Fibroblast of the conjunctiva (primary cell): ENCODE measurements around the gene EML2.
A peak's percentile ranks its signal among the peaks of the same experiment; 100 is the strongest.

Experiments used
- DNase-seq: peaks from one replicate; pipeline ENCODE4 v3.0.0-alpha.2; 2010; ENCODE audit warnings: low read depth

EML2 gene

GRCh38 chr19:45587873-45588272 lies 51.3 kb downstream of the EML2 start:
- no peak for DNase-seq

GRCh38 chr19:45585158-45585577 lies 54.0 kb downstream of the EML2 start:
- DNase-seq = no peak

GRCh38 chr19:45584332-45585157 lies 54.7 kb downstream of the EML2 start, which contains the start of gene OPA3:
Gene OPA3 (minus strand): TSS chr19:45584802. CDS start chr19:45584764, 38 bp downstream.
- peak; percentile 100 for DNase-seq

DNA sequence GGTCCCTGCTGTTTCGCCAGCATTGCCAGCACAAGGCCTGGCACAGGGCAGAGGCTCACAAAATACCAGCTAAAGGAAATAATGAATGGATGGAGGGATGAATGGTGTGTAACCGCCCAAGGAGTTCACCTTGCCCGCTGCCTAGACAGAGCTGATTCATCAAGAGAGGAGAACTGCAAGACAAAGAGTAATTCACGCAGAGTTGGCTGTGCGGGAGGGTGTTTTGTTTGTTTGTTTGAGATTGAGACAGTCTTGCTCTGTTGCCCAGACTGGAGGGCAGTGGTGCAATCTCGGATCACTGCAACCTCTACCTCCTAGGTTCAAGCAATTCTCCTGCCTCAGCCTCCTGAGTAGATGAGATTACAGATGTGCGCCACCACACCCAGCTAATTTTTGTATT lies 57.6 kb downstream of the EML2 start:
- no peak for DNase-seq

DNA sequence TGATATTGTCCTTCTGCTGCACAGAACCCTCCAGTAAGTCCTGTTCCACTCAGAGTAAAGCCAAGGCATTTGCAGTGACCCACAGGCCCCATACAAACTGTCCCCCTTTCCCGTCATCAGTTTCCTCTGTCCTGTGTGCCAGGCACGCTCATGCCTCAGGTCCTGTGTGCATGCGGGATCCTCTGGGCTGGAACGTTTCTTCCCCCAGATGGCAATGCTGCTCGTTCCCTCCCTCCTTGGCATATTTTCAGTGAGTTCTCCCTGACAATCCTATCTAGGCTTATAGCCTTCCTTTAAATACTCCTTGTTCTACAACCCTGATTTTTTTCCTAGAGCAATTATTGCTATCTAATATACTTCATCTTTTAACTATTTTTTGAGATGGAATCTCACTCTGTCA lies 60.3 kb downstream of the EML2 start:
- no peak for DNase-seq

DNA sequence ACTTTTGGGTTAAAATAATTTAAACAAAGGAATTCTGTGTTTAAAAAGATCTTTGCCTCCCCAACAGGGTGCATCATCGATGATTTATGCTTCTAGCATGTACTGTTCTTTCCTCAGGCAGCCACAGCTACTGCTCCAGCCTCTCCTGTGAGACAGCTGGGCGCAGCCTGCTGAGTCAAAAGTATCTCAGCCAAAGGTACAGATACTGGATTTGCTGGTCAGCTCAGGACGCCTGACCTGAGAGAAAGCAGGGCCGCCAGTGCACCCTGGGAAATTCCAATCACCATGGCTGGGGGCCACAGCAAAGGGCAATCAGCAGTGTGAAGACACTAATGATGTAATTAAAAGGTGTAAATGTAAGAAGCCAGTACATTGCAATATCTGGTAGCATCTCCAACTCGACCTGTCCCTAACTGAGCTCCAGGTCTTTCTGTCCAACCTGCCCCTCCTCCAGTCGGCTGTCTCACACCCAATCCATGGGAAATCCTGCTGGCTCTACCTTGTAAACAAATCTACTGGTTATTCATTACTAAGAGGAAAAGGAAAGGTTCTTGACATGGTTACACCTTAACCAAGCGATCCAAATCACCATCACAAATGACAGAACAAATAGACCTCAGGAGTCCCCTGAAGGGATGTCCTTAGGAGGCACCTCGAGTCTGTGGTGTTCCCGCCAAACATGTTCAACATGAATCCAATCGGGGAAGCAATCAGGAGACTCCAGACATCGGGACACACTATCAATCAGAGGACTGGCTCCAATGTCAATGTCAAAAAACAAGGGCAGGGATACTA lies 61.9 kb downstream of the EML2 start:
- peak; percentile 58 for DNase-seq

GRCh38 chr19:45576682-45577081 lies 62.5 kb downstream of the EML2 start:
- no peak for DNase-seq

- DNase-seq = no peak
Measured at GRCh38 chr19:45575216-45575615, 64.0 kb downstream of the EML2 start.

GRCh38 chr19:45574526-45574925 lies 64.7 kb downstream of the EML2 start:
- no peak for DNase-seq

- no peak for DNase-seq
Measured at GRCh38 chr19:45571457-45572220, 67.6 kb downstream of the EML2 start.

DNA sequence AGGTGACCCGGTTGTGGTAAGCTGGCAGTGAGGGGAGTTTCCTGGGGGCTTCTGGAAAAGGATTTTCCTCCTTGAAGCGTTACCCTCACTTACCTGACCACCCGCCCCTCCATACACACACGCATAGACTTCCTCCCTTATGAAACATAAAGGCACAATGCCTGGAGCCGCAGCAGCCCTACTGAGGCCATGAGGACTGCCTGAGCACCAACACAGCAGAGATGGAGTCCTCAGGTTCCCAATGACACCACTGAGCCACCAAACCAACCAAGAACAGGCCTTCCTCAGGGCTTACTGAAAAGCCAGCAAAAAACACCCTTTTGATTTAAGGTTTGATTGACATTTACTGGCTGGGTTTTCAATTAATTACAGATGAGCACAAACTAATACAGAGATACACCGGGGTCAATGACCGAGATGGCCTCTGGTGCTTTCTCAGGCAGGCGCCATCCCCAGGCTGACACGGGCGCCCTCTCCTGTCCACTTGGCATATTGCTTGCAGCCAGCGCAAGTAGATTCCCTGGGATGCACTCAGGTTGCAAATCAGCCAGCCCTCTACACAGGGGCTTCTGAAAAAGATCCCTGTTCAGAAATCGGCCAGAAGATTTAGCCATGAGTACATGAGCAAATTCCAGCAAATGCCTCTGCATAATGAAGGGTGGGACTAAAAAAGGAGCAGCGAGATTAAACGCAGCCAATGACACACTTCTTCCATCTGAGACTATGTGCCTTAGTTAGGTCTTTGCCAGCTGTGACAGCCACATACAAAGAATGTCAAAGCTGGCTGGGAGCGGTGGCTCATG lies 69.4 kb downstream of the EML2 start:
- no peak for DNase-seq

DNA sequence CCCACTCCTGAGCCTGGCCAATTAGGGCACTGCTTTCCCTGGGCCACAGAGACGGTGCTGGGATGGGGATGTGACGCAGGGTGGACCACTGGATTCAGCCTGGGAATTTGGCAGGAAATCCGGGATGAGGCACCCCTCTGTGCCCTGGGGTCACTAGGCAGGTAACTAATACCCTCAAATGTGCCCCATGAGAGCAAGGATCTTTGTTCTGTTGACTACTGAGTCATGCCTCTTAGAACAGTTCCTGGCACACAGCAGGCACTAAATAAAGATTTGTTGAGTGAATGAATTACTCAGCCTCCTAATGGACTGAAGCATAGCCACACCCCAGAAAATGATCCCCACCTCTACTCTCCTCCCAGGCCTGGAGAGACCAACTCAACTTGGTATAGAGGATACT lies 70.5 kb downstream of the EML2 start:
- DNase-seq = peak; percentile 46

GRCh38 chr19:45567609-45568008 lies 71.6 kb downstream of the EML2 start:
- no peak for DNase-seq

DNA sequence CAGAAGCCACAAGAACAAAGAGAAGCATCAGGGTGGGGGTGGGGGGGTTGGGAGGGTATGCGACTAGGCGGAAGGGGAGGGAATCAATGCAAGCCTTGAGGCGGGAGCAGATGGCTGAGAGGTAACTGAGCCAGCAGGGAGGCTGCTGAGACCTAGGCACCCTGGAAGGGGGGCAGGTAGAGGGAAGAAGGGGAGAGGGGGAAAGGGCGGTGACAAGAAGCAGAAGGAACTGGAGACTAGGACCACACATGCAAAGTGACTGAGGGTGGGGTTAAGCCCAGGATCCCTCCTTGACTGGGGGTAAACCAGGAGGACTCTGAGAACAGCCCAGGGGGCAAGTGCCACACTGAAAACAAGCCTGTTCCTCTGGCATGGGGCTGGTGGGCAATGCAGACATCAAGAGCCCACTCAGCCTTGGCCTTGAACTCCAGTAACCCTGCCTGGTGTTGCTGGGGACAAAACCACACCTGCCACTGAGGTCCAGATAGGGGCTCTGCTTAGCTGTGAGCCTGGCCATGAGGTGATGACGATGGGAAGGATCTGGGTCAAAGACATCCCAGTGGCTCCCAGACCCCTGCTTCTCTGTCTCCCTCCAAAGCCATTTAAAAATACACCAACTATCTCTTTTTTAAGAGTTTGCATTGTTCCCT lies 74.9 kb downstream of the EML2 start:
- DNase-seq = no peak

GRCh38 chr19:45560686-45561085 lies 78.5 kb downstream of the EML2 start:
- DNase-seq = no peak

DNA sequence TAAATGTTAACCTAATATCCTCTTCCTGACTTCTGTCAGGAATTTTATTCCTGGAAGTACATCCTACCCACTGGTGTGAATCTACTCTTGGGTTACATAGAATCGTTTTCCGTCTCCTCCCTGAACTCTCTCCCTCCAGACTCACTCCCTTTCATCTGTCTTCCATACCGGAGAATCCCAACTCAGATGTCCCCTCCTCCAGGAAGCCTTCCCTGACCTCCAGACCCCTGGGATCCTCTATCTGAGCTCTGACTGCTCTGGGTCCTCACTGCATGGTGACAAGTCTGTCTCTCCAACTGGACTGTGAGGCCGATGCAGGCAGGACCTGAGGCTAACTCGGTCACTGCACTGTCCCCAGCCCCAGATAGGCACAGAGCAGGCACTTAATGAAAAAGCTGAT lies 79.2 kb downstream of the EML2 start:
- DNase-seq = no peak
